ENCODE measurements around the gene LGALS3BP.
"Not testable (repeated sequence)": the region's sequence is repeated elsewhere in the genome, so short reads cannot be mapped to it uniquely, and the experiment has no call there.

LGALS3BP gene, protein sequence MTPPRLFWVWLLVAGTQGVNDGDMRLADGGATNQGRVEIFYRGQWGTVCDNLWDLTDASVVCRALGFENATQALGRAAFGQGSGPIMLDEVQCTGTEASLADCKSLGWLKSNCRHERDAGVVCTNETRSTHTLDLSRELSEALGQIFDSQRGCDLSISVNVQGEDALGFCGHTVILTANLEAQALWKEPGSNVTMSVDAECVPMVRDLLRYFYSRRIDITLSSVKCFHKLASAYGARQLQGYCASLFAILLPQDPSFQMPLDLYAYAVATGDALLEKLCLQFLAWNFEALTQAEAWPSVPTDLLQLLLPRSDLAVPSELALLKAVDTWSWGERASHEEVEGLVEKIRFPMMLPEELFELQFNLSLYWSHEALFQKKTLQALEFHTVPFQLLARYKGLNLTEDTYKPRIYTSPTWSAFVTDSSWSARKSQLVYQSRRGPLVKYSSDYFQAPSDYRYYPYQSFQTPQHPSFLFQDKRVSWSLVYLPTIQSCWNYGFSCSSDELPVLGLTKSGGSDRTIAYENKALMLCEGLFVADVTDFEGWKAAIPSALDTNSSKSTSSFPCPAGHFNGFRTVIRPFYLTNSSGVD

DNA sequence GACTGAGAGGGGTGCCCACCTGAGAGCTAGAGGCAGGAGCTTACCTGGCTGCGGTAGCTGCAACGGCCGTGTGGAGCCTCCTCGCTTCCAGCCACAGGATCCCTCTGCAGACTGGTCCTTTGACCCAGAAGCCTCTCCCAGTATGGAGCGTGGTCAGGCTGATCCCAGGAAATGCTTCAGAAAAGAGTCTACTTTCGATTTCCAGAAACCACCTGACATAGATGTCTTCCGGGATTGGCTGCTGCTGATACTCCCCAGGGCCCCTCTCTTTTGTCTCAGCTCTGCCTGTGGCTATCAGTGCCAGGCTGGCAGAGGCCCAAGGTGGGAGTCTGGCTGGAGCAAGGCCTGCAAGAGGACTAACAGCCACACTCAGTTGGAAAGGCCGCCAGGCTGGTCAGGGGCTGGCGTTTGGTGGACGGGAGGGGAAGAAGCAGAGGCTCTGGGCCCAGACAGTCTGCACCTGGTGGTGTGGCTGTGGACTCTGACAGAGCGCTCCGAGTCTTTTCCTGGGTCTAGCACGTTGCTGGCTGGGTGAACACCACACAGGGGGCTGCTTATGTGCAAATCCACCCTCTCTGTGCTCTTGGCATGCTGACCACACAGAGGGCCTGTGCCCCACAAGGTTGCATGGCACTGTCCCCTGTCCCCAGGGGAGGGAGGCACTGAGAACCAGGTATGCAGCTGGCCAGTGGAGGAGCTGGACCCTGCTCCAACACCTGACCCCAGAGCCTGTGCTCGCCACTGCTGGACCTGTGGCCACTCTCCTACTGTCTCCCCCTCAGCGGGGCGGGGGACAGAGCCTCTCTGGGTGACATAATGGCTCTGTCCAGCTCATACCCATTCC, at the start of gene LGALS3BP:
LGALS3BP (minus strand) TSS at position 144 of the 844 bp plus-strand sequence. CDS start 2,732 bp downstream, outside the sequence.
- peak; percentile 92 for DNase-seq

DNA sequence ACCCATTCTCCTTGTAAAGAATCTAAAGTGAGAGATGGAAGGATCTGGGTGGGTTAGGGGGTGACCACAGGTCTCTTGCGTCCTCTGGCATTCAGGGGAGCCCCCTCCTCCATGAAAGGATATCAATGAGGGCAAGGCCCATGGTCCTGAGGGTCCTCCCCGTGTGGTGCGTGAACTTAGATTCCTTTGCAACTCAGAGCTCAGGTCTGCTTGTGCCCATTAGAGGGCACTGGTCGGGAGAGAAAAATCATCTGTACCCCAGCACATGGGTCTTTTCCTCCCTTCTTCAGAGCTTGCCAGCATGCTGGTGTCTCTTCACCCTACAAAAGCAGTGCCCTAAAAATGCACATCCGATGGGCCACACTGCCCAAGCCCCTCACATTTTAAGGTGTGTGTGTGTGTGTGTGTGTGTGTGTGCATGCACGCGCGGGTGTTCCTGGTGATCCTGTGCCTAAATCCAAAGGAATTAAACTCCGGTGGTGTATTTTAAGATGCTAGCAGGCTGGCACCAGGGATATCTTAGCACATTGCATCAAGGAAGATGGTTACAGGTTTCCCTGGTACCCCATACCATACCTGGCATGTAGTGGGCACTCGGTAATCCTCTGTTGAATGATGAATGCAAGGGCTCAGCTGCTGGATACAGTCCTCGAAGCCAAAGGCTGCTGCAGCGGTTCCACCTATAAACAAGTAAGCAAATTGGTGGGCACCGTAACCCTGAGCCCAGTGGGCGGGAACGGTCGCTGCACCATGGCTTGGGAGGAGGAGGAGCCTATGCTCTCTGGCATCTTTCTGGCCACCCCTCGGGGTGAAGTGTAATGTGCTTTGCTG, 49.0 kb upstream of the LGALS3BP start:
- DNase-seq, result no peak

DNA sequence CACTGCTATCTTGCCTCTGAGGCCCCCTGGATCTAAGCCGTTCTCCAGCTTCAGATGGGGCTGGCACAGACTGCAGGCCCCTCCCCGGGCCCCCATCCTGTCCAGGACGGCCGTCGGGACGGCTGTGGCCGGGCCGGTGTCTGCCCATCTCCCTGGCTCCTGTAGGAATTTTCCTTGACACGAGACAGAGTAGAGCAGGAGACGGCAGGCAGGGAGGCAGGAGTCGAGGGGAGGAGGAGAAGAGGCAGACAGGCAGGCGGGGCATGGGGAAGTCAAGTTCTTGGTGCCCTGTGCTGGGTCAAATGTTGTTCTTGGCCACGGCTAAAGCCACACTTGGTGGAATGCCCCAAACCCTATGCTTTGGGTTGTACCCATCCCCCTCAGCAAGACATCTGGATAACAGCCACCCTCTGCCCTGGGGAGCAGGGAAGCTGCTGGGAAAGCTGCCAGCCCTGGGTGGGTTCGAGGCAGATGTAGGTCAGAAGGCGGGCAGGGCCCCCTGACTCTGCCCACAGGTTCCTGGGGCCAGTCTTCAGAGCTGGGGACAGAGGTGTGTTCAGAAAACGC, 48.3 kb upstream of the LGALS3BP start:
- no peak for DNase-seq

DNA sequence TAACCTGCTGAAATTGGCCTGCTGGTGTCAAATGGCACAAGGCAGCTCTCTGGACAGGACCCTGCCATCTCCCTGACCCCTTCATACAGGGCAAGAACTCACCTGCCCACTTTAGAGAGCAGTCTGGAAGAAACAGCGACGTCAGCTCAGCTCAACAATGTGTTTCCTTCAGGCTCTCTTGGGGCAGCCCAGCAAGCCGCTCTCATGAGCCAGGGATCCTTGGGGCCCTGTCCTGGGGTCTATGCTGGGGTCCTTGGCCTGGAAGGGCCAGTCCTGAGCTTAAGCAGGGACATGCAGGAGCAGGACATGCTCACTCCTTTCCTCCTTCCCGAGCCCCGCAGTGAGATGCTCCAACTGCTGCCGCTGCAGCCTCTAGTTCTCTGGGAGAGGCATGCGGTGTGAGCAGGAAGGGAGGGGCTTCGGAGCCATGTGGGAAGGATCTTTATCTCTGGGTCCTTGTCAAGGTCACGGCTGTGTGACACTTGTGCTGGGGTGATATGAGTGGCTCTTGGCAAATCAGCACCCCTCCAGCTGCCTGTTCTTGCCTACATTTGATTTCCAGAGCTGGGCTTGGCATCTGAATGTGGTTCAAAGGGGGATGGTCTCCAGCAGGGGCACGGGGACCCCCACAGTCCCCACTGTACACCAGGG, 47.7 kb upstream of the LGALS3BP start:
- no peak for DNase-seq

DNA sequence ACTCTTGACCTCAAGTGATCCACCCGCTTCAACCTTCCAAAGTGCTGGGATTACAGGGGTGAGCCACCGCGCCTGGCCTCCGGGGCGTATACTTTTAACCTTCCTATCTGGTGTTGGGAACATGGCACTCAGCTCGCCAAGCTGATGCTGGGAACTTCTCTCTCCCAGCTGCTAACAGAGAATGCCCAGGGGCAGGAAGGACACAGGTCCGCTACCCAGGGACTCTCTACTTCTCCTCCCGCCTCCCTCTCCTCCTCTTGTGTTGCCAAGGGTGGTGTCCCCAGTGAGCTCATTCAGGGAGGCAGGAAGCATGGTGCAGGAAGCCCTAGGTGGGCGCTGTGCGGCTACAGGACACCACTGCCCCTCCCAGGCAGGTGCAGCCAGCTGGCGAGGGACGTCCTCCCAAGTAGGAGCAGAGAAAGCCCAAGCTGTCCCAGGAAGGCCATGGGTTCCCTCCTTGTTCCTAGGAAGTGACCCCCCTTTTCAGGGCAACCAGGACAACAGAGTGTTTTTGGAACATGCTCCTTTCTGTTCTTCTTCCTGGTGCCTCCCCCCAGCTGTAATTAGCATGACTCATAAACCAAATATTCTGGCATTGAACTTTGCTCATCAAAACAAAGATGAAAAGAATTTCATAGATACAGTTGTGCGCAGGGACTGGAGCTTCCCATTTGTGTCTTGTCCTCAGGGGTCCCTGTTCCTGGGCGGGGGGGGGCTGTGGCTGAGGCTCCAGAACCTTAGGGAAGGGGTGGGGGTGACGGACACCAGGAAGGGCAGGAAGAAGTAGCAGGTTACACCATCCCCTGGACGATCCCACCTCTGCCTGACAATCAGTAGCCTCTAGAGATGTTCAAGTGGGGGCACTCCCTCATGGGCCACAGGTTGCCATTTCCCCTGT, 46.9 kb upstream of the LGALS3BP start:
- DNase-seq, result peak; percentile 61

DNA sequence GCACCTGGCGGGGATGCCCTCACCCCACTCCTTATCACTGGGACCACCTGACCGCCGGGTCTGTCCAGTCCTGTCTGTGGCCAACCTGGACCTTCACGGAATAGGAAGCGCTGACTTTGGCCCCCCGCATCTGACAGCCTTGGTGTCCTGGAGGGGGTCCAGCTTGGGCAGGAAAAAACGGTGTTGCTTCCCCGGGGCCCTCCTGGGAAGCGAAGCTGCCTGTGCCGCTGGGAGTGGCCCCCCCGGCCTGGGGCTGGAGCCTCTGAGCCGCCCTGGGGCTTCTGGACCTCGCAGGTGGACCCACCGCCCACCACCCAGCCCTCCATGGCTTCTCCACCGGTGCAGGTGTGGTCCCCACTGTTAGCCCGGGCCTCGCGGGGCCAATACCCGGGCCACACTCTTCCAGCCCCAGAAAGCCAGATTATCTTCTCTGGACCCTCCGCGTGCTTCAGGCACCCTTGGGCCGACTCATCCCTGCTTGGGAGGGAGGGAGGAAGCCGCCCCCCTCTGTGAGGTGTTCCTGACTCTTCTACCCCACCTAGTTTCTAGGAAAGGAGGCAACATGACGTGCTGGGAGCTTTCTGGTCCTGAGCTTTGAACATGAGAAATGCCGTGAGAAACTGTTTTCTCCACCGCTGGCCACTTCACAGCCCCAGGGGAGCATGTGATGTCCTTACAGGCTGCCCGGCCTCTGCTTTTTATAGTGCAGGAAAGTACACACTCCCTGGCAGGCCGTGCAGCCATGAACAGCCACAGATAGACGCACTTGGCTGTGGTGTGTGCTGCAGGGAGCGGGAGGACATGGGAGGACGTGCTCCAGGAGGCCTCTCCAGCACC, 45.4 kb upstream of the LGALS3BP start:
- DNase-seq, result no peak

DNA sequence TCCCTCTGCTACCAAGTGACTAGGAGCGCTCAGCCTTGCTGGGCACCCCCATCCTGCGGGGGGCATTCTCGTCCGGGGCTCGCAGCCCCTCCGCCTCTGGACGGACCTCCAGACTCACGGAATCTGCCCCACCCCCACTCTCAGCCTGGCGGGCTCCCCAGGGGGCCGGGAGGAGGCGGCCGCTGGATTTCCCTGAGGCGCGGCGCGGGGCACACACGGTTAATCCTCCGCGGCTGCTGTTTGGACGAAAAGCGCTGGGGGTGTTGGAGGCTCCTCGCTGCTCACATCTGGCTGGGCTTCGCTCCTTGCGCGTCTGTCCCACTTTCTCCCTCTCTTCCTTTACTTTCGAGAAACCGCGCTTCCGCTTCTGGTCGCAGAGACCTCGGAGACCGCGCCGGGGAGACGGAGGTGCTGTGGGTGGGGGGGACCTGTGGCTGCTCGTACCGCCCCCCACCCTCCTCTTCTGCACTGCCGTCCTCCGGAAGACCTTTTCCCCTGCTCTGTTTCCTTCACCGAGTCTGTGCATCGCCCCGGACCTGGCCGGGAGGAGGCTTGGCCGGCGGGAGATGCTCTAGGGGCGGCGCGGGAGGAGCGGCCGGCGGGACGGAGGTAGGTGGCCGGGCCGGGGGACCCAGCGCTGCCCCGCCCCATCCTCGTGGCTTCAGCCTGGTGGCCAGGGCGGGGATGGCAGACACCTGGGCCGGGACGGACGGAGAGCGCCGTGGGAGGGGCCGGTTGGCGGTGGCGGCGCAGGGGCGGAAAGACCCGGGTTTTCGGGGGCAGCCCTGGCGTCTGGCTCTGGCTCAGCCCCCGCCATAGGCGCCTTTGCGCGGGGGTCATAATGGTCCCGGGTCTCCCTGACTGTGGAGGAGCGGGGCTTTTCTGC, 44.4 kb upstream of the LGALS3BP start, which contains the start of gene C1QTNF1:
C1QTNF1 (plus strand) TSS at position 284 of the 886 bp plus-strand sequence. CDS start 19,800 bp downstream, outside the sequence.
- no peak for DNase-seq

DNA sequence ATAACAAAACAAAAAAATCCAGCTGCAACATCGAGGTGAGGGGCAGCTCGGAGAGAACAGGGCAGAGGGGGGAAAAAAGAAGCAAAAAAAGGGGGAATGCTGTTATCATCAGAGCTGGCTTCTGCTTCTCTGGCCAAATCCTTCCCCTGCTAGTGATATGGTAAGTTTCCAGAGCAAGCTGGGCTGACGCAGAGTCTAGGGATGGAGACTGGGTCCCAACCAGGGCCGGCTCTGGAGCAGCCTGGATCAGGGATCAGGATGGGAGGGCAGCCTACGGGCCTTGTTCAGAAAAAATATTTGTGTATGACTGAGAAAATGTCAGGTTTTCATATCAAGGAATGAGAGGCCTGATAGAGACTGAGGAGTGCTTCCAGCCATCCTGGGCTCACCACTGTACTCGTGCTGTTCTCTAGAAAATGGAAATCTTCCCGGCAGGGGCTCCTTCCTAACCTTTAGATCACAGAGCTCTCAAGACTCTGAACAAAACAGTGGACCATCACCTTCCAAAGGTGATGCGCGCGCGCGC, 43.5 kb upstream of the LGALS3BP start:
- no peak for DNase-seq

DNA sequence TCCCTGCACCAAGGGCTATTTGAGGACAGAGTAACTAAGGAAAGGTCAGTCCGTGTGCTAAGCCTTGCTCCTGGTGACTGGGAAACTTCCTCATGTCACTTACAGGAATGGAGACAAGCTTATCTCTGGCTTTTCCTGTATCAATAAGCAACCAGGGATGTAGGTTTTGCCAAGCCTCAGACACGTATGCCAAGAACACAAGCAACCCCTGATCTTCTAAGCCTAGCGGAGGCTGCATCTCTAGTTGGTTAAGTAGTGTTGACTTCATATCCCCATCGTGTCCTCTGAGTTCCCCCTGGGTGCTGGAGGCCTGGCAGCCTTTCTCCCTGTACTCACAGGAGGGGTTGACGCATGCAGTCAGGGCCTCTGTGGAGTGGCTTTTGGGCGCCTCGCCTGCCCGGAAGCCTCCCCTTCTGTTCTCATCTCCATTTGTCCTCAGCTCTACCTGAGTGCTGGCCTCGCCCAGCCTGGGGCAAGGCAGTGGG, 42.8 kb upstream of the LGALS3BP start:
- no peak for DNase-seq

DNA sequence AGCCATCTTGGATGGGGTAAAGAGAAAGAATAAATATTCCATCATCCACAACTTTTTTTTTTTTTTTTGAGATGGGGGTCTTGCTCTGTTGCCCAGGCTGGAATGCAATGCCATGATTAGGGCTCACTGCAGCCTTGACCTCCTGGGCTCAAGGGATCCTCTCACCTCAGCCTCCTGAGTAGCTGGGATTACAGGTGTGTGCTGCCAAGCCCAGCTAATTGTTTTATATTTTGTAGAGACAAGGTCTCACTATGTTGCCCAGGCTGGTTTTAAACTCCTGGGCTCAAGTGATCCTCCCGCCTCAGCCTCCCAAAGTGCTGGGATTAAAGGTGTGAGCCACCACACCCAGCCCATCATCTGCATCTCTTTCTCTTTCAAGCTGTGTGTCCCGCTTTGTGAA, 42.2 kb upstream of the LGALS3BP start:
- not testable (repeated sequence) for DNase-seq

DNA sequence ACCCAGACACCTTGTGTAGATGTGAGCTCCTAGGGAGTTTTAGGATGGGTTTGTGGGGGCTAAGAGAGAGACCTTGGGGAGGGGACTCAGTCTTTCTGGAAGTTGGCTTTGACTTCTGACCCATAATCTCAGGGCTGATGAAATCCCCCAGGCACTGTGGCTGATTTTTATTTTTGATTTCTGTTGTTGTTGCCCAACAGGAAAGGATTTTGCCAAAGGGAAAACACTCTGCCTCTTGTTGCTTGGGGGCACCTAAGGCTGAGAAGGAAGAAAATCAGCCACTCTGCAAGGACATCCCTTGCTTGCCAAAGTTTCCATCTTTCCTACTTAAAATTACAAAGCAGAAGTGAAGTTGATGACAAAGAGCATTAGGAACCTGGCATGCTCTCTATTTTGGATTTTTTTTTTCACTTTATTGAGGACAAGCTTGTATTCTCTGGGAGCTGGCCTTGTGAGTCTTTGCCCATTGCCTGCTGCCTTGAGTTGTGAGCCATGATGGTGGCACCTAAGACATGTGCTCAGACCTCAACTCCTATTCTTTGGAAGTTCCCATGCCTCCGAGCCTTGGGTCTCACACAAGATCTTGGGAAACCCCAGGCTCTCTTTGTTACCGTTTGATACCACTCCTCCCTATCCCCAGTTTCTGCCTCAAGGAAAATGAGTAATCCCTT, 41.0 kb upstream of the LGALS3BP start:
- DNase-seq, result no peak

DNA sequence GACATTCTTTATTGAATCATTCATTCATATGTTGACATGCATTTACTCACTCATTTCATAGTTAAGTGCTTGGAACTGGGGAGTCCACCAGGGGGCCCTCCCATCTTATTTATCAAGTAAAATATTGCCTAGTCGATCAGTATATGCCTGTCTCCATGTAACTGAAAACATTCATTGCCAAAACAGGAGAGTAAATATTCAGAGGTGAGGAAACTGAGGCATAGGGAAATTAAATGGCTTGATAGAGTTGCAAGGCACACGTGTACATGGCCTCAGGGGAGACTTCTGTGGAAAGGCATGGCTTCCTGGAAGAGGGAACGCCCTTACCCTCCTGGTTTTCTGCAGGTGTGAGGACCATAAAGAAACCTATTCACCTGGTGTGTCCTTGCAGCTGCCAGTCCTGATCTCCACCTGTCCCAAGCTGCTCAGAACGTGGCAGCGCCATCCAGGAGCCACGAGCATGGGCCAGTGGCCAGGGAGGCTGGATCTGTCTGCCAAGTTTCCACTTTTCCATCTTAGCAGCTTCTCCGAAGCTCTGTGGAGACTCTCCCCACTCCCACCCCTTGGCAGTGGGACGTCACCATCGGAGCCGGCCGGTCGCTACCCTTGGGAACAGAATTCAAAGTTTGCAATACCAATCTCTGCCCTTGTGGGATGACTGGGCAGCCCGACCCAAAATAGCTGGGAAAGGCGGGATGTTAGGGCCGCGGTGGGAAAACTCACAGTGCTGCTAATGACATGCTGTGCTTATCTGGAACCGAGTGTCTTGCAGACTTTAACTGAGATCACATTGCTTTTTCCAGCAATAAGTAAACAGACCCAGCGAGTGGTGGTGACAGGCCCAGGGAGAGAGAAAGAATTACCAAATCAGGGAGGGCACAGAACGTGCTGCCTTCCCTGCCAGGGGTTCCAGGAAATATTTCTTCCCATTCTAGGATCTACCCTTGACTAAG, 40.2 kb upstream of the LGALS3BP start:
- peak; percentile 41 for DNase-seq

DNA sequence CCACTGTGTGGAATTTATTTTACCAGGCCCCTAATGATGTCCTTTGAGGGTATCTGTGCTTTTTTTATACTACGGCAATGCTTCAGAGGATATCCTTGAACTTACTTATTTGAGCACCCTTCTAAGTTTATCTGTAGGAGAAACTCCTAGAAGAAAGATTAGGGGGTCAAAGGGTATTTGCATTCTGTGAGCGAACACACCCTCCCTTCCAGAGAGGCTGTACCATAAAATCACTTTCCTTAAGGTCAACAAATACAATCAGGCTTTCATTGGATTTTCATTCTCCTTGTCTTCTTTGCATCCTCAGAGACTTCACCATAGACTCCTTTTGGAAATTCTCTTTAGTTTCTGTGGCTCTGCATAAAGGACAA, 39.5 kb upstream of the LGALS3BP start:
- DNase-seq, result no peak

DNA sequence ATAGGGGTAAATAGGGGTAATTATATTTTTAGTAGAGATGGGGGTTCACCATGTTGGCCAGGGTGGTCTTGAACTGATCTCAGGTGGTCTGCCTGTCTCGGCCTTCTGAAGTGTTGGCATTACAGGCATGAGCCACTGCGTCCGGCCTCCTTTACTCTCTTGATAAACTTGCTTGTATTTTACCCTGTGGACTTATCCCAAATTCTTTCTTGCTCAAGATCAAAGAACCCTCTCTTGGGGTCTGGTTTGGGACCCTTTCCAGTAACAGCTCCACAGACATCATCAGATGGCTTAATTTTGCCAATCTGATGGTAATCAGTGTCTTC, 38.6 kb upstream of the LGALS3BP start:
- no peak for DNase-seq

DNA sequence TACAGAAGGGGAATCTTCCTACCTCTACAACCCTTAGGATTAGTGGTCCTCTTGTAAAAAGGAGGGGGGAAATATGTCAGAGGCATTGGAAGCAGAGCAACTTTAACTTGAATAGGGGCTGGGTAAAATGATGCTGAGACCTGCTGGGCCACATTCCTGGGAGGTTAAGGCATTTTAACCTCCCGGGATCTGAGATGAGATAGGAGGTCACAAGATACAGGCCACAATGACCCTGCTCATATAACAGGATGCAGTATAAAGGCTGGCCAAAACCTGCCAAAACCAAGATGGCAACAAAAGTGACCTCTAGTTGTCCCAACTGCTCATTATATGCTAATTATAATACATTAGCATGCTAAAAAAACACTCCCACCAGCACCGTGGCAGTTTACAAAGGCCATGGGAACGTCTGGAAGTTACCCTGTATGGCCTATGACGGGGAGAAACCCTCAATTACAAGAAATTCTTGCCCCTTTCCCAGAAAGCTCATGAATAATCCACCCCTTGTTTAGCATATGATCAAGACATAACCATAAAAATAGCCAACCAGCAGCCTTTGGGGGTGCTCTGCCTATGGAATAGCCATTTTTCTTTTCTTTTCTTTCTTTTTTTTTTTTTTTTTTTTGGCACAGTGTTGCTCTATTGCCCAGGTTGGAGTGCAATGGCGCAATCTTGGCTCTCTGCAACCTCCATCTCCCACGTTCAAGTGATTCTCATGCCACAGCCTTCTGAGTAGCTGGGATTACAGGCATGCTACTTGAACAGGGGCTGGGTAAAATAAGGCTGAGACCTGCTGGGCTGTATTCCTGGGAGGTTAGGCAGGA, 38.0 kb upstream of the LGALS3BP start:
- DNase-seq, result no peak

Measured in NCI-H2029 (cell line).